NCI-H748 treated with DMSO at 0.1 percent for 48 hours (cell line): ENCODE measurements around the gene MBIP.
"Not testable (repeated sequence)": the region's sequence is repeated elsewhere in the genome, so short reads cannot be mapped to it uniquely, and the experiment has no call there.

ENCODE experiments used
- DNase-seq: peaks from one replicate; lab custom pipeline; 2025; lab: John Stamatoyannopoulos, UW

MBIP gene

GRCh38 chr14:36320200-36320896, at the start of gene MBIP:
Gene MBIP (minus strand): TSS chr14:36320637. CDS start chr14:36320588, 49 bp downstream.
- peak; percentile 91 for DNase-seq

- DNase-seq, result peak; percentile 92
These were observed 47.7 kb upstream of the MBIP start for GRCh38 chr14:36367985-36368774.

GRCh38 chr14:36365766-36366165, 45.3 kb upstream of the MBIP start:
- peak; percentile 33 for DNase-seq

GRCh38 chr14:36363704-36364103, 43.3 kb upstream of the MBIP start:
- DNase-seq, result no peak

GRCh38 chr14:36362648-36363047, 42.2 kb upstream of the MBIP start:
- DNase-seq, result no peak

- no peak for DNase-seq
These were observed 40.9 kb upstream of the MBIP start for GRCh38 chr14:36361210-36361853.

GRCh38 chr14:36356862-36357261, 36.4 kb upstream of the MBIP start:
- no peak for DNase-seq

GRCh38 chr14:36346052-36346451, 25.6 kb upstream of the MBIP start:
- peak; percentile 93 for DNase-seq

- no peak for DNase-seq
These were observed 23.8 kb upstream of the MBIP start for GRCh38 chr14:36344211-36344610.

- DNase-seq, result not testable (repeated sequence)
These were observed 21.4 kb upstream of the MBIP start for GRCh38 chr14:36341811-36342210.

GRCh38 chr14:36340276-36340890, 19.9 kb upstream of the MBIP start:
- DNase-seq, result no peak

GRCh38 chr14:36339816-36340215, 19.4 kb upstream of the MBIP start:
- DNase-seq, result no peak

GRCh38 chr14:36333119-36333518, 12.7 kb upstream of the MBIP start:
- no peak for DNase-seq

GRCh38 chr14:36327573-36327972, 7.1 kb upstream of the MBIP start:
- not testable (repeated sequence) for DNase-seq

- no peak for DNase-seq
These were observed 5.4 kb upstream of the MBIP start for GRCh38 chr14:36325853-36326252.

GRCh38 chr14:36324897-36325296, 4.5 kb upstream of the MBIP start:
- DNase-seq, result no peak

GRCh38 chr14:36320897-36321381, 502 bp upstream of the MBIP start:
- DNase-seq, result no peak

- peak; percentile 49 for DNase-seq
These were observed 588 bp downstream of the MBIP start for GRCh38 chr14:36319899-36320199.

- no peak for DNase-seq
These were observed 2.8 kb downstream of the MBIP start for GRCh38 chr14:36317650-36318049.

- DNase-seq, result peak; percentile 69
These were observed 4.3 kb downstream of the MBIP start for GRCh38 chr14:36316131-36316530.

- DNase-seq, result no peak
These were observed 5.1 kb downstream of the MBIP start for GRCh38 chr14:36315159-36315853.

GRCh38 chr14:36313898-36314297, 6.5 kb downstream of the MBIP start:
- peak; percentile 21 for DNase-seq
